H54 (cell line): ENCODE measurements around the gene GTF2IRD1.
A peak's percentile ranks its signal among the peaks of the same experiment; 100 is the strongest.

ENCODE experiments used
- DNase-seq: peaks from one replicate; pipeline ENCODE4 v3.0.0; 2011; ENCODE audit warnings: low spot score, mixed read lengths; ENCODE audit not compliant: insufficient read length
- FAIRE-seq: peaks from 3 replicates; lab custom pipeline; 2011; peaks lifted over from hg19 to GRCh38; lab: Jason Lieb, UNC
- POLR2A ChIP-seq: IDR thresholded peaks from 2 replicates; pipeline ENCODE4 v1.6.1; 2011; ENCODE audit warnings: low read depth, mild to moderate bottlenecking, low read length

The GTF2IRD1 gene

DNA sequence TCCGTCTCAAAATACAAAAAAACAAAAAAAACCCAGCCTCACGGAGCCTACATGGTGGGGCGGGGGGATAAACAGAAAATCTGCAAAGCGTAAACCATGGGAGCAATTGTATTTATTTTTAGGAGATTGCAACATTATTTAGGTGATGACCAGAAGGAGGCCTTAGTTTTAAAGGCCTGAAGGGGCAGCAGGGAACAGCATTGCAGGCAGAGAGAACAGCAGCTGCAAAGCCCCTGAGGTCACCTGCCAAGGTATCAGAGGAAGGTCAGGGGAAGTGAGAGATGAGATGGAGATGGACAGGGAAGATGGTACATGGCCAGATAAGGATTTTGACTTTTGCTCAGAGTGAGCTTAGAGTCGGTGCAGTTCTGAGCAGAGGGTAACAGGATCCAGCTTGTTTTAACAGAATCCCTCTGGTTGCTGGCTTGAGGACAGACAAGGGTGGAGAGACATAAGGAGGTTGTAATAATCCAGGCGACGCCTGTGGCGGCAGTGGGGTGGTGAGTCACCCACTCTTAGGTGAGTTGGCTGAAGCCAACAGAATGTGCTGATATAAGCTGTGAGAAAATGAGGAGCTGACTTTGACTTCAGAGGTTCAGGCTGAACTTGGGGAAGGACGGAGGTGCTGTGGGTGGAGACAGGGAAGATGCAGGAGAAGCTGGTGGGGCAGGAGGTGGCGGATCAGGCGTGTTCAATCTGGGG lies 121.5 kb downstream of the GTF2IRD1 start:
- FAIRE-seq, result no peak
- peak; percentile 90 for DNase-seq
- TF ChIP-seq POLR2A, result no peak

DNA sequence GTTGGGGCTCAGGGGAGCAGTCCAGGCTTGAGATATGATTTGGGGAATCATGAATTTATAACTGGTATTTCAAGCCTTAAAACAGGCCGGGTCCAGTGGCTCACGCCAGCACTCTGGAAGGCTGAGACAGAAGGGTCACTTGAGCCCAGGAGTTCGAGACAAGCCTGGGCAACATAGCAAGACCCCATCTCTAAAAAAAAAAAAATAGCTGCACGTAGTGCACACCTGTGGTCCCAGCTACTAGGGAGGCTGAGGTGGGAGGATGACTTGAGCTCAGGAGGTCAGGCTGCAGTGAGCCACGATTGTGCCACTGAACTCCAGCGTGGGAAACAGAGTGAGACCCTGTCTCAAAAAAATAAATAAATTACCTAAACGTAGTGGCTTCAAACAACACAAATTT lies 122.1 kb downstream of the GTF2IRD1 start:
- no peak for TF ChIP-seq POLR2A
- FAIRE-seq (no peak), DNase-seq (no peak)

DNA sequence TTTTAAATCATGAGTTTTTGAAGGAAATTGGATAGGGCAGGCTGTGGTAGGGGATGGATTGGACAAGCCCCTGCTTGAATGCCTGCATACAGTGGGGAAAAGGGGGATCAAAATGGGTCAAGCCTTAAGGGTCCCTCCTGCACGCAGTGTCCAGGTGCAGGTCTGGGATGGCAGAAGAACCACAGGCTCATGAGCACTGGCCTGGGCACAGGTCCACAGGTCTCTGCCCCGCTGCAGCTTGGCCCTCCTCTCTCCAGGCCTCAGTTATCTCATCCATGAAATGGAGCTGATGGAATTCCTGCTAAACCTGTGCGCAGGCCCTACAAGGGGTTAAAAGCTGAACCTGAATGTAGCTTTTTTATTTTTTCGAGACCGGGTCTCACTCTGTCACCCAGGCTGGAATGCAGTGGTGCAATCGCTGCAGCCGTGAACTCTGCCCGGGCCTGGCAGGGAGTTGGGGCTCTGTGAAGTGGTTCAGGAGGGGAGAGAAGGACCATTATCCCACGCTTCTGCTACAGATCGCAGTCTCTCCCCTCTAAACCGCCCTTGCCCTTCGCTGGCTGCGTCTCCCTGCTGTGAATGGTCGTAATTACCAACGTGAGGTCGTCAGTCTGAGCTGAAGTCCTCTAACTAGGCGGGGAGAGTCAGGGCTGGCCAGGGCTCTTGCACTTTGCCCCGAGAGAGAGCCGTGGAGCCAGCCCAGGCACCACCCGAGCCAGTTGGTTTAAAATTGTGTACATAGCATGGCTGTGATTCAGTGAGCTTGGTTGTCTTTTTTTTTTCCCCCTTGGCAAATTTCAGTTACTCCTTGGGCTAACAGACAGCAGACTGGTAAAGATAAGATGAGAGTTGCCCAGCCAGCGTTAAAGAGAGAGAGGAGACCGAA lies 126.3 kb downstream of the GTF2IRD1 start:
- no peak for DNase-seq
- no peak for FAIRE-seq
- no peak for TF ChIP-seq POLR2A

DNA sequence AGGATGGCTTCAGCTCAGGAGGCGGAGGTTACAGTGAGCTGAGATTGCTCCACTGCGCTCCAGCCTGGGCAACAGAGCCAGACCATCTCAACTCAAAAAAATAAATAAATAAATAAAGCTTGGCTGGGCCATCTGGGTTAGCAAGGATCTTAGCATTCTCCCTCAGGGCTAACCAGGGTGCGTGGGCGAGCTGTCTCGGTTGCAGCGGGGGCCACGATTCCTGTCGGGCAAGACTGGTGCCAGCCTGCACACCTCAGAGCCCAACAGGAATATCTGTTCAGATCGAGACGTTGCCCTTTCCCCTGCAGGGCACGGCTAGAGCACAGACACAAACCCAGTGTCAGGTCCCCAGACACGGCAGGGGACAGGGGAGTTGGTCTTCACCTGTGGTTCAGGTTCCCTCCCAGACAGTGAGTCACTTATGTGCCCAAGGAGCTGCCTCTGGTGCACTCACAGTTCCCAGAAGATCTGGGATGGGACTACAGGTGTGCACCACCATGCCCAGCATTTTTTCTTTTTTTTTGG lies 128.3 kb downstream of the GTF2IRD1 start:
- DNase-seq (no peak), FAIRE-seq (no peak)
- TF ChIP-seq POLR2A, result no peak

DNA sequence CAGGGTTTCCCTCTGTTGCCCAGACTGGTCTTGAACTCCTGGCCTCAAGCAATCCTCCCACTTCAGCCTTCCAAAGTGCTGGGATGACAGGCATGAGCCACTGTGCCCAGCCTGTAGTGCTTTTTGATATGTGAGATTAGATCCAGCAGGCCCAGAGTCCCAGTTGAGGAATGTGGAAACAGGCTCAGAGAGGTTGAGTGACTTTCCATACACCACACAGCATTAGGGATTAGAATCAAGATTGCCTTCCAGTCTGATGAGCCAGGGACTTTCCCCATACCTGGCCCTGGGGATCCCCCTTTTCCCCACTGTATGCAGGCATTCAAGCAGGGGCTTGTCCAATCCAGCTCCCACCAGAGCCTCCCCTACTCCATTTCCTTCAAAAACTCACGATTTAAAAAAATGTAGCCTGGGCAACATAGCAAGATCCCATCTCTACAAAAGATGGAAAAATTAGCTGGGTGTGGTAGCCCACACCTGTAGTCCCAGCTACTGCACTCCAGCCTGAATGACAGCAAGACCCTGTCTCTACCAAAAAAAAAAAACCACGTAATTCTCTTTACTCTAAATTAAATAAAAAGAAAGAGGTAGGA lies 128.8 kb downstream of the GTF2IRD1 start:
- no peak for DNase-seq
- no peak for FAIRE-seq
- TF ChIP-seq POLR2A, result no peak

DNA sequence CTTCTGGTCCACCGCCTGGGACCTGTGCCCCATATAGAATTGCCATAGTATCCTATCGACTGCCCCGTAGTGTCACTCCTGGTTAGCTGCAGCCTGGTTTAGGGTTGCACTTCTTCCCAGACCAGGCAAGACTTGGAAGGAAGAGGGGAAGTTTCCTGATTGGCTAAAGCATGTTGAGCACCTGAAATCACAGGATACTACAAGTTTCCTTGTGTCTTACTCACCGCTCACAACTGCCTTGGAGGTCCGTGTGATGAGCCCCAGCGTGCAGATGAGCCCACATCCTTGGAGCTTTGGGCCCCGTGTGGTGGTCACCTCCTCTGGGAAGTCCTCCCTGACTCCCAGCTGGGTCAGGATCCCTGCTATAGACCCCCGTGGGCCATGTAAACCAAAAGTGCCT lies 129.9 kb downstream of the GTF2IRD1 start:
- no peak for TF ChIP-seq POLR2A
- no peak for FAIRE-seq

DNA sequence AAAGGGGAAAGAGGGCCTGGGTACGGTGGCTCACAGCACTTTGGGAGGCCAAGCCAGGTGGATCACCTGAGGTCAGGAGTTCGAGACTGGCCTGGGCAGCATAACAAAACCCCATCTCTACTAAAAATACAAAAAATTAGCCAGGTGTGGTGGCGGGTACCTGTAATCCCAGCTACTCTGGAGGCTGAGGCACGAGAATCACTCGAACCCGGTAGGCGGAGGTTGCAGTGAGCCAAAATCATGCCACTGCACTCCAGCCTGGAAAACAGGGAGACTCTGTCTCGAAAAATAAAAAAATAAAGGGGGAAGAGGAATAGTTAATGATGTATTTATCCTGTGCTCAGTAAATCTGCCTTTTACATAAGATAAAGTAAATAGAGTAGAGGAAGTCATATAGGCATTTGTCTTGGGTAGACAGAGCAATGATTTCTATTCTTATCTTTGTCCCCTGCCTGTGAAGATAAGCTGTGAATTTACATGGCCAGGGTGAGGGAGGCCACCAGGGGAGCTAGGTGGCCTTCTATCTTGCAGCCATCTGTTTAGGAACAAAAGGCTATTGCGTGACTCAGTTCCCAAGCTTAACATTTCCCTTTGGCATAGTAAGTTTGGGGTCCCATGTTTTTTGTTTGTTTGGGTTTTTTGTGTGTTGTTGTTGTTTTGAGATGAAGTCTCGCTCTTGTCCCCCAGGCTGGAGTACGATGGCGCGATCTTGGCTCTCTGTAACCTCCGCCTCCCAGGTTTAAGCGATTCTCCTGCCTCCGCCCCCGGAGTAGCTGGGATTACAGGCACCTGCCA lies 130.7 kb downstream of the GTF2IRD1 start:
- no peak for TF ChIP-seq POLR2A
- no peak for DNase-seq
- no peak for FAIRE-seq

More for the DNA sequence above, 129.9 kb downstream of the GTF2IRD1 start:
- DNase-seq, result no peak

DNA sequence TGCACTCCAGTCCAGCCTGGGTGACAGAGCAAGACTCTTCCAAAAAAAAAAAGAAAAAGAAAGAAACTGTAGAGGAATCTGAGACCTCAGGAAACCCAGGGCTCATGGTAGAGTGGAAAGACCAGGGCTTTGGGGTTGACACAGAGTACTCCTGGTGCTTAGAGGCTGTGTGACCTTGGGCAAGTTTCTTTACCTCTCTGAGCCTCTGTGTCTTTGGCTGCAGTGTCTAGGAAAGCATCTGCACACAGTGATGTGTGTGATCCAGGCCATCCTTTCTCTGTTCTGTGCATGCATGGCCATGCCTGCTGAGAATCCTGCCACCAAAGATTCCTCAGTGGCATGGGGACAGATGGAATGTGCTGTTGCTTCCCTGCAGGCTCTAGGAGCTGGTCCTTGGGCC lies 132.1 kb downstream of the GTF2IRD1 start:
- TF ChIP-seq POLR2A, result no peak
- FAIRE-seq (no peak), DNase-seq (no peak)

DNA sequence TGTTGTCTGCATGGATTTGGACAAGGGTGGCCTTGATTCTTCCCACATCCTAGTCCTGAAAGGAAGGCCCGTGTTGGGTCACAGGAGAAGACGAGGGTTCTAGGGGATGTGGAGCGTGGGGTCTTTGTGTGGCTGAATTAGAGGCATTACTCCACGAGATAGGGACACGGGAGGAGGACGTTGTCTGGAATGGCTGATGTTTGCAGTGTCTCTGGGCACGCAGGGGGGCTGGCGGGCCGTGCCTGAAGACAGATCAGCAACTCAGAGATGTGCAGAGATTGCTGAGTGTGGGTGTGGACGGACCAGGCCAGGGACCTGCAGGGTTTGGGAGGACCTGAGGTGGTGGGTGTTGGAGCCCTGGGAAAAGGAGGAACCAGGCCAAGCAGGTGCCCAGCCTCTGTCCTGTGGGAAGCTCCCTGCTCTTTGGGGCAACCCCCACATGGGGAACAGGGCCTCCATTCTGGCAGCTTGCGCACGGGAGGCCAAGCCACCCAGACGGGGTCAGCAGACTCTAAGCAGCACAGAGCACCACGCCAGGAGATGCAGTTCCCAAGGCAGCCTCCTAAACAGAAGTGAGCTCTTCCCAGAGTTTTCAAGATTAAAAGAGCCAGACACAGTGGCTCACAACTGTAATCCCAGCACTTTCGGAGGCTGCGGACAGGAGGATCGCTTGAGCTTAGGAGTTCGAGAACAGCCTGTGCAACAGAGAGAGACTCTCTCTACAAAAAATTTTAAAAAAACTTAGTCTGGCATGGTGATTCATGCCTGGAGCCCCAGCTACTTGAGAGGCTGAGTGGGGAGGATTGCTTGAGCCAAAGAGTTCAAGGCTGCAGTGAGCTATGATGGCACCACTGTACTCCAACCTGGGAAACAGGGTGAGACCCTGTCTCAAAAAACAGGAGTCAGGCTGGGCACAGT lies 132.8 kb downstream of the GTF2IRD1 start:
- FAIRE-seq (no peak), DNase-seq (no peak)
- TF ChIP-seq POLR2A, result no peak

DNA sequence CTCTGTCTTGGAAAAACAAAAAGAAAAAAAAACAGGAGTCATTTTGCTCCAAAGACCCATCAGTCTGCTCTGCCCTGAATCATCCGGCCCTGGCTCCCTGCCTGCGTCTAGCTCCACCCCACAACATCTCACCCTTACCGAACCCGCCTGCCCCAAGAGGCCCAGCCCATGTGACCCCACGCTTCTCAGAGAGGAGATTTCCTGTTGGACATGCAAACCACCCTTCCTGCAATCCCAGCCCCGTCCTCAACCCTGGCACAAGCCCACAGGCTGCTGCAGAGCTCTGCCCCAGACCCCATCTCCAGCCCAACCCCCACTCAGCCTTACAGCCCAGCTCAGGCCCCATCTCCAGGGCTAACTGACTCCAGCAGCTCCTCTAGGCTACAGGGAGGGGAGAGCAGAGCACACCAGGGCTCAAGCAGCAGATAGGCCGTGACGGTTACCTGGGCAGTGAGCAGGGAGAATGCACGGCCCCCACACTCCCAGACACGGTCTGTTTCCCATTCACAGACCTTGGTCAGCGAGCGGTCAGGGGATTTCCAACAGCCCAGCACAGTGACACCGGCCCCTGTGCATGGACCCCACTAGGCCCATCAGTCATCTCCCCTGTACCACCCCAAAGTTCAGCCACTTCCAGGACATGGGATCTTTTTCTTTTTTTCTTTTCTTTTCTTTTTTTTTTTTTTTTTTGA lies 133.9 kb downstream of the GTF2IRD1 start:
- peak; percentile 24; the same call in 1 of the 2 replicates for TF ChIP-seq POLR2A
- no peak for FAIRE-seq
- DNase-seq, result peak; percentile 87

DNA sequence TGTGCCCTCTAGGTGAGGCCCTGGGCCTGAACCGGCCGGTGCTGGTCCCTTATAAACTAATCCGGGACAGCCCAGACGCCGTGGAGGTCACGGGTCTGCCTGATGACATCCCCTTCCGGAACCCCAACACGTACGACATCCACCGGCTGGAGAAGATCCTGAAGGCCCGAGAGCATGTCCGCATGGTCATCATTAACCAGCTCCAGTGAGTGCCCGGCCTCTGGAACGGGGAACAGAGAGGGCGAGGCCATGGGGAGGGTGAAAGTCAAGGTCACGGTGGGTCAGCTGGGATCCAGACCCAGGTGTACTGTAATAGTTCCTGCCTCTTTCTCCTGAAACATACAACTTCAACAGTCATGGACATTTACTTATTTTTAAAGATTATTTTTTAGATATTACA lies 137.1 kb downstream of the GTF2IRD1 start:
- FAIRE-seq, result no peak

DNA sequence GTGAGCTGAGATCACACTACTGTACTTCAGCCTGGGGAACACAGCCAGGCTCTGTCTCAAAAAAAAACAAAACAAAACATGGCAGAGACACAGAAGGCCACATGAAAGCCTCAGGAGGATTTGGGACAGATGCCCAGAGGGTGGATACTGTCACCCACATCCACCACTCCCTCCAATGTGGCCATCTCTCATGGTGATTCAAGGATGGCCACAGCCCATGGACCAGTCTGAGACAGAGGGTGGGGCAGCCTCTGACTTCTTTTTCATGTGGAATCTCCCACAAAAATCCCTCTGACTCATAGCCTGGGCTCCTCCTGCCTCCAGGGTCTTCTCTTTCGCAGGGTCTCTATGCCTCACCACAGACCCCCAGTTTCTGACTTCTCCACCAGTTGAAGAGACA lies 144.9 kb downstream of the GTF2IRD1 start:
- FAIRE-seq, result peak; percentile 45
- peak; percentile 56 for DNase-seq
- TF ChIP-seq POLR2A, result no peak

More for the DNA sequence above, 137.1 kb downstream of the GTF2IRD1 start:
- DNase-seq, result no peak
- no peak for TF ChIP-seq POLR2A
